GM19023 (cell line): Measurements from ENCODE around the gene REC114.
"Not testable (repeated sequence)": the region's sequence is repeated elsewhere in the genome, so short reads cannot be mapped to it uniquely, and the experiment has no call there.

Experiments used
- ATAC-seq: cut with Tn5 transposase; IDR thresholded peaks from one replicate; pipeline ENCODE4 v1.9.1; 2021; ENCODE audit warnings: mild to moderate bottlenecking, moderate library complexity; ENCODE audit not compliant: unreplicated experiment

REC114 gene

DNA sequence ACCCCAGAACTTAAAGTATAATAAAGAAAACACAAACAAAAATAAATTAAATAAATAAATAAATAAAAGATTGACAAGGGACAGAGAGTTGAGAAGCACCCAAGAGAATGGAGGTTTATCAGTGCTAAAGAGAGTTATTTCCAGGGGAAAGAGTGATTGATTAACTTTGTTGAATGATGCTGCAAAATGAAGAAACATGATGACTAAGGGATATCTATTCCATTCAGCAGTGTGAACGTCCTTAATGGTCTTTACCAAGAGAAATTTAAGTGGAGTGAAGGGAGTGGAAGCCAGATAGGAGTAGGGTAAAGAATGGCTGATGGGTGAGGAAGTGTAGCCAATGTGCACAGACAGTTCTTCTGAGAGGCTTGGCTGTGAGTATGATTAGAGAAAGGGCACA, 11.1 kb downstream of the REC114 start:
- no peak for ATAC-seq

GRCh38 chr15:73455876-73456275, 12.9 kb downstream of the REC114 start:
- ATAC-seq = no peak

DNA sequence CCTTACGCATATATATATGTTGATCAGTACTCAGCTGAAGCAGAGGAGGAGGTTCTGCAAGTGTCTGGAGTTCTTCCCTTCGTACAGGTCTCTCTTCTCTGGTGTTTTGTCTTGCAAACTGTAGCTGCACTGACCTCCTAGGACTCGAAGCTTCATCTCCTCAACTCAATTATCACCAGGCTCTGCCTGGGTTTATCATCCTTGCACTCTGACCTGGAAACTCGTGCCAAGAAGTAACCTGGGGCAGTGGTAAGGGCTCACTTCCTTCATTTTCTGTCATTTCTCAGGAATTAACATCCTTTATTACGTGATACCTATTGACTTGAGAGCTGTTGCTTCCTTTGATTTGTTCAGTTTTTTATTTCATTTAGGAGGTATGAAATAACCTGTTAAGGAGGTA, 14.4 kb downstream of the REC114 start:
- no peak for ATAC-seq

GRCh38 chr15:73460662-73461061, 17.7 kb downstream of the REC114 start:
- no peak for ATAC-seq

GRCh38 chr15:73464602-73465001, 21.6 kb downstream of the REC114 start:
- no peak for ATAC-seq

- ATAC-seq = no peak
Observed at GRCh38 chr15:73467758-73468157, 24.8 kb downstream of the REC114 start.

GRCh38 chr15:73474785-73475184, 31.8 kb downstream of the REC114 start:
- ATAC-seq = no peak

DNA sequence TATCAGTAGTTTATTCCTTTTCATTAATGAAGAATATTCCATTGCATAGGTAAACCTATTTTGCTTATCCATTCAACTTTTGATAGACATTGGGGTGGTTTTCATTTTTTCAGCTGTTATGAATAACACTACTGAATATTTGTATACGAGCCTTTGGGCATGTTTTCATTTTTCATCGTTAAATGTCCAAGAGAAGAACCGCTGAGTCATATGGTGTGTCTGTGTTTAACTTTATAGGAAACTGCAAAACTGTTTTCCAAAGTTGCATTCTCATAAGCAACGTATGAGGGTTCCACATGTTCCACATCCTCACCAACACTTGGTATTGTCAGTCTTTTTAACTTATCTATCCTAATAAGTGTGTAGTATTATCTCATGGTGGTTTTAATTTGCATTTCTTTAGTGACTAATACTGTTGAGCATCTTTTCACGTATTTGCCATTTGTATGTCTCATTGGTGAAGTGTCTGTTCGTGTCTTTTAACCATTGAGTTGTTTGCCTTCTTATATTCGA, 33.8 kb downstream of the REC114 start:
- no peak for ATAC-seq

GRCh38 chr15:73480050-73480449, 37.1 kb downstream of the REC114 start:
- no peak for ATAC-seq

DNA sequence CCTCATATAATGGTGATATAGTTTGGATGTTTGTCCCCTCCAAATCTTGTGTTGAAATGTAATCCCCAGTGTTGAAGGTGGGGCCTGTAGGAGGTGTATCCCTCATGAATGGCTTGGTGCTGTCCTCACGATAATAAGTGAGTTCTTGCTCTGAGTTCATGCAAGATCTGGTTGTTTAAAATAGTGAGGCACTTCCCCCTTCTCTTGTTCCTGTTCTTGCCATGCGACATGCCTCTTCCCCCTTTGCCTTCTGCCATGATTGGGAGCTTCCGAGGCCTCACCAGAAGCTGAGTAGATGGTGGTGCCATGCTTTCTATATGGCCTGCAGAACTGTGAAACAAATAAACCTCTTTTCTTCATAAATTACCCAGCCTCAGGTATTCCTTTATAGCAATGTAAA, 39.2 kb downstream of the REC114 start:
- ATAC-seq = no peak

GRCh38 chr15:73483053-73483452, 40.1 kb downstream of the REC114 start:
- no peak for ATAC-seq

DNA sequence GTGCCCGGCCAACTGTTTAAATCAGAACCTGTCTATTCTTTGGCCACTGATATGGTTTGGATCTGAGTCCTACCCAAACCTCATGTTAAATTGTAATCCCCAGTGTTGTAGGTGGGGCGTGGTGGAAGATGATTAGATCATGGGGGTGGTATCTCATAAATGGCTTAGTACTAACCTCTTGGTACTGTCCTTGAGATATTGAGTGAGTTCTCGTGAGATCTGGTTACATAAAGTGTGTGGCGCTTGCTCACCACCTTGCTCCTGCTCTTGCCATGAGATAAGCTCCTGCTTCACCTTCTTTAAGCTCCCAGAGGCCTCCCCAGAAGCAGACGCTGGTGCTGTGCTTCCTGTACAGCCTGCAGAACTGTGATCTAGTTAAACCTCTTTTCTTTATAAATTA, 42.4 kb downstream of the REC114 start:
- ATAC-seq = no peak

GRCh38 chr15:73485885-73486284, 42.9 kb downstream of the REC114 start:
- ATAC-seq = not testable (repeated sequence)

DNA sequence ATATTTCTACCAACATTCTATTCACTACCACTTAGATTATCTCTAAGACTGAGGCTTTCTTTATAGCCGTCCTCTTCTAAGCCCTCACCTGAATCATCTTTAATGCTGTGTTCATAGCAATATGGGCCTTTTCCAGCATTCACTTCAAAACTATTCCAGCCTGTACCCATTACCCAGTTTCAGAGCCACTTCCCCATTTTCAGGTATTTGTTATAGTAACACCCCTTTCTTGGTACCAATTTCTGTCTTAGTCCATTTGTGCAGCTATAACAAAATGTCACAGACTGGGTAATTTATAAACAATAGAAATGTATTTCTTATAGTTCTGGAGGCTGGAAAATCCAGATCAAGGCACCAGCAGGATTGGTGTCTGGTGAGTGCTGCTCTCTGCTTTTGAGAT, 45.7 kb downstream of the REC114 start:
- no peak for ATAC-seq

DNA sequence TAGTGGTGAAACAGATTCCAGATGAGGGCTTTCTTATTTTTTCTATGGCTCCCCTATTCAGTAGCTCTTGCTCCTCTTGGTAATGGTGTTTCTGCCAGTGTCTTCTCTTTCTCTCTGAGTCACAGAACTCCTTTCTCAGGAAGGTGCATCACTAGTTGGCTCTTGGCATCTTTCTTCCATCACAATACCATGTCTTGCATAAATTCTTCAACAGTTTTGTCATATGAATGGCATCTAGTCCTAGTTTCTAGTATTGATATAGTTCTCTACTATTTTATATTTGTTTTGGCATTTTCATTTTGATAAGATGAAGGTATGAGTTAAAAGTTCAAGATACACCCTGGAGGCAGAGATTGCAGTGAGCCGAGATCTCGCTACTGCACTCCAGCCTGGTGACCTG, 51.0 kb downstream of the REC114 start:
- no peak for ATAC-seq

DNA sequence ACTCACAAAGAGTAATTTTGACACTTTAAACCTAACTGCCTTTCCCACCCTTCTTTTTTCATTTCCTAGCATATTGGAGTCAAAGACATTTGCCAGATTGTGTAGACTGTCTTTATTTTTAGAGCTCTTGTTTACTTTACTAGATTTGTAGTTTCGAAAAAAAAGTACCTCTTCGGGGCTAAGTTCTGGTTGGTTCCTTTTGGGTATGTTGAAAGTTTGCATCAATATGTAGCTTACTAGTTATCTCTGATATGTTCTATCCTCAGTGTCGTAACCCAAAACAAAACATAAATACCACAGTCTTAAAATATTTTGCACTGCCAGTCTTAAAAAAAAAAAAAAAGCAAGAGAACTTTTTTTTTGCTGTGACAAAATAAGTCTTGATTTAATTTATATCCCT, 52.2 kb downstream of the REC114 start:
- no peak for ATAC-seq

GRCh38 chr15:73500696-73501095, 57.7 kb downstream of the REC114 start:
- ATAC-seq = no peak

DNA sequence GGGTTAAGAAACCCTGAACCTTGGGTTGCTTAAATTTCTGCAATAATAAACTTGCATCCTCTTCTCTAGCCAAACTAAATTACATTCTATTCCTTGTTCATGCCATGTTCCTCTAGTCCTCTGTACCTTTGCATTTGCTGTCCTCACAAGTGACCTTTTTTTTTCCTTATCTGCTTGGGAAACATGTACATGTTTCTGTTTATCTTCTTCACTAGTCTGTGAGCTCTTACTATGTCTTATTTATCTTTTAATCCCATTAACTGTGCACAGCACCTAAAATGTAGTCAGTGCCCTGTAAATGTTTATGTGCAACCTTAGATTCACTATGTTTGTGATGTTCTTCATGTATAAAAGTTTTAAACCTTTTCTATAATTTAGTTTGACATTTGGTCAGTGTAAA, 61.9 kb downstream of the REC114 start:
- no peak for ATAC-seq

DNA sequence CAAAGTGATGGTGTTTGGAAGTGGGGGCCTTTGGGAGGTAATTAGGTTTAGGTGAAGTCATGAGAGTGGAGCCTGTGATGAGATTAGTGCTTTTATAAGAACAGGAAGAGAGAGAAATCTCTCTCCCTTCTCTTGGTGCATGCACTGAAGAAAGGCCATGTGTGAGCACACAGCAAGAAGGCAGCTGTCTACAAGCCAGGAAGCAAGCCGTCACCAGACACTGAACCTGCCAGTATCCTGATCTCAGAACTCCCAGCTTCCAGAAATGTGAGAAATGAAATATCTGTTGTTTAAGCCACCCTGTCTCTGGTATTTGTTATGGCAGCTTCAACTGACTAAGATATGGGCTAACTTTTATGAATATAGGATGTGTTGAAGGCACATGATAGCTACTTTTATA, 72.6 kb downstream of the REC114 start:
- ATAC-seq = no peak

- no peak for ATAC-seq
Observed at GRCh38 chr15:73517566-73517965, 74.6 kb downstream of the REC114 start.

- no peak for ATAC-seq
Observed at GRCh38 chr15:73518180-73518862, 75.4 kb downstream of the REC114 start.

GRCh38 chr15:73518876-73519733, 76.1 kb downstream of the REC114 start:
- no peak for ATAC-seq
